GM23338 (cell line): ENCODE results near the gene NDST1. TPM values are rescaled to one million over a fixed set of nuclear protein-coding genes. Genes with fewer than 3 reads are reported as not detected.
A peak's percentile ranks its signal among the peaks of the same experiment; 100 is the strongest.

ENCODE experiments used
- ATAC-seq: fragments of 200-7000 bp; cut with Tn5 transposase; 3 replicates; pipeline ENCODE4 v1.9.1; 2020
- DNase-seq: peaks from one replicate; pipeline ENCODE4 v3.0.0-alpha.2; 2015; ENCODE audit warnings: low spot score
- H2AFZ ChIP-seq: fragments of 200-600 bp; sonication (generic); 2 replicates; pipeline ENCODE4 v1.8.0; 2016; ENCODE audit warnings: antibody characterized with exemption, mild to moderate bottlenecking, moderate library complexity
- H3F3A ChIP-seq: fragments of 200-600 bp; sonication (generic); replicated peaks from 2 replicates; pipeline ENCODE4 v1.8.0; 2017; ENCODE audit warnings: antibody characterized with exemption, mixed run types, low read depth
- H3K27ac ChIP-seq: fragments of 200-600 bp; sonication (generic); 2 replicates; pipeline ENCODE4 v1.6.1; 2016; ENCODE audit warnings: low read depth
- H3K27me3 ChIP-seq: fragments of 200-600 bp; sonication (generic); 2 replicates; pipeline ENCODE4 v1.8.0; 2016; ENCODE audit warnings: mild to moderate bottlenecking, mixed run types, moderate library complexity; ENCODE audit not compliant: insufficient read depth
- H3K36me3 ChIP-seq: fragments of 200-600 bp; sonication (generic); 2 replicates; pipeline ENCODE4 v1.8.0; 2016; ENCODE audit warnings: mild to moderate bottlenecking; ENCODE audit not compliant: insufficient read depth
- H3K4me1 ChIP-seq: fragments of 200-600 bp; sonication (generic); 2 replicates; pipeline ENCODE4 v1.8.0; 2016; ENCODE audit warnings: mild to moderate bottlenecking, moderate library complexity; ENCODE audit not compliant: insufficient read depth
- H3K4me2 ChIP-seq: fragments of 200-600 bp; sonication (generic); 2 replicates; pipeline ENCODE4 v1.7.1; 2017; ENCODE audit warnings: mixed run types
- H3K4me3 ChIP-seq: fragments of 200-600 bp; sonication (generic); 2 replicates; pipeline ENCODE4 v1.6.1; 2016; ENCODE audit warnings: mixed run types
- H3K79me2 ChIP-seq: fragments of 200-600 bp; sonication (generic); replicated peaks from 2 replicates; pipeline ENCODE4 v1.8.0; 2017; ENCODE audit warnings: mild to moderate bottlenecking; ENCODE audit not compliant: insufficient read depth
- H3K9me2 ChIP-seq: fragments of 200-600 bp; sonication (generic); 2 replicates; pipeline ENCODE4 v1.8.0; 2017; ENCODE audit not compliant: insufficient read depth
- H4K20me1 ChIP-seq: fragments of 200-600 bp; sonication (generic); replicated peaks from 2 replicates; pipeline ENCODE4 v1.8.0; 2017; ENCODE audit warnings: mild to moderate bottlenecking; ENCODE audit not compliant: insufficient read depth
- H3K27ac Mint-ChIP-seq: 2 replicates; pipeline ENCODE4 v1.8.0; 2020; ENCODE audit warnings: inconsistent platforms, mild to moderate bottlenecking, moderate library complexity, mixed read lengths
- H3K27me3 Mint-ChIP-seq: 3 replicates; pipeline ENCODE4 v1.8.0; 2022; ENCODE audit warnings: low read depth, mild to moderate bottlenecking, moderate library complexity, mixed read lengths, inconsistent platforms; ENCODE audit not compliant: insufficient read depth, poor library complexity
- H3K36me3 Mint-ChIP-seq: 3 replicates; pipeline ENCODE4 v1.8.0; 2021; ENCODE audit warnings: low read depth, mild to moderate bottlenecking, inconsistent platforms, moderate library complexity, mixed read lengths
- H3K4me1 Mint-ChIP-seq: 3 replicates; pipeline ENCODE4 v1.8.0; 2020; ENCODE audit warnings: mild to moderate bottlenecking, inconsistent platforms, mixed read lengths
- H3K4me3 Mint-ChIP-seq: 3 replicates; pipeline ENCODE4 v1.8.0; 2021; ENCODE audit warnings: moderate library complexity, mild to moderate bottlenecking, inconsistent platforms, mixed read lengths
- H3K9me3 Mint-ChIP-seq: 3 replicates; pipeline ENCODE4 v1.8.0; 2020; ENCODE audit warnings: moderate library complexity, mild to moderate bottlenecking, inconsistent platforms, mixed read lengths
- CREB1 ChIP-seq: fragments of 250-450 bp; sonication (Bioruptor Pico); IDR thresholded peaks from 2 replicates; pipeline ENCODE4 v1.5.0; 2020; ENCODE audit warnings: low read depth, mild to moderate bottlenecking, moderate library complexity
- EZH2 ChIP-seq: fragments of 200-600 bp; sonication (generic); IDR thresholded peaks from one replicate; pipeline ENCODE4 v1.8.0; 2017; ENCODE audit warnings: antibody characterized with exemption, mild to moderate bottlenecking, low read depth; ENCODE audit not compliant: unreplicated experiment
- EZH2phosphoT487 ChIP-seq: fragments of 200-600 bp; sonication (generic); IDR thresholded peaks from one replicate; pipeline ENCODE4 v1.8.1; 2018; ENCODE audit warnings: antibody characterized with exemption; ENCODE audit not compliant: unreplicated experiment
- JUNB ChIP-seq: IDR thresholded peaks from one replicate; pipeline ENCODE4 v1.6.1; 2016; ENCODE audit warnings: antibody characterized with exemption; ENCODE audit not compliant: unreplicated experiment
- NANOG ChIP-seq: IDR thresholded peaks from 2 replicates; pipeline ENCODE4 v1.6.1; 2016; ENCODE audit warnings: antibody characterized with exemption, borderline replicate concordance
- POLR2AphosphoS5 ChIP-seq: IDR thresholded peaks from 2 replicates; pipeline ENCODE4 v1.6.1; 2016; ENCODE audit warnings: antibody characterized with exemption, low read depth
- STAT1 ChIP-seq: IDR thresholded peaks from one replicate; pipeline ENCODE4 v1.6.1; 2016; ENCODE audit warnings: antibody characterized with exemption; ENCODE audit not compliant: unreplicated experiment
- ZNF114 ChIP-seq: fragments of 250-450 bp; sonication (Bioruptor Pico); IDR thresholded peaks from 2 replicates; pipeline ENCODE4 v1.5.0; 2020; ENCODE audit warnings: mild to moderate bottlenecking, moderate library complexity
- ZNF331 ChIP-seq: fragments of 250-450 bp; sonication (Bioruptor Pico); IDR thresholded peaks from 2 replicates; pipeline ENCODE4 v1.5.0; 2020; ENCODE audit warnings: low read depth, mild to moderate bottlenecking, moderate library complexity
- long read RNA-seq: library from polyadenylated mRNA; unstranded; transcript quantifications from one replicate; pipeline ENCODE4 v2.0.0, GENCODE V29; 2020; ENCODE audit not compliant: unreplicated experiment
- polyA plus RNA-seq: library from polyadenylated mRNA; unstranded; fragments of >200 nt; fragmentation: Nextera tagmentation; extraction: Ambion mirVana; gene quantifications from 2 replicates; pipeline ENCODE4 v1.2.1, GENCODE V29; 2016
- total RNA-seq: library from RNA; depleted of rRNA; stranded (reverse); fragments of >200 nt; shearing (Covaris generic); gene quantifications from 2 replicates; pipeline ENCODE4 v1.2.3, GENCODE V29; 2014; rRNA removed
- TF ChIP-seq, protein P1 (sequence below): IDR thresholded peaks from 2 replicates; pipeline ENCODE4 v1.6.1; 2016; ENCODE audit warnings: antibody characterized with exemption
- TF ChIP-seq, protein P2 (sequence below): fragments of 250-450 bp; sonication (Bioruptor Pico); IDR thresholded peaks from 2 replicates; pipeline ENCODE4 v1.5.0; 2020; ENCODE audit warnings: mild to moderate bottlenecking, moderate library complexity
- TF ChIP-seq, protein P3 (sequence below), 2 experiments: fragments of 200-600 bp in 1 of 2; sonication (generic) in 1 of 2; conservative IDR thresholded peaks; 2 replicates each; pipeline versions ENCODE4 v1.5.1 to v1.6.1; 2016 to 2017; ENCODE audit warnings: antibody characterized with exemption in 2 of 2, low read depth in 2 of 2, mild to moderate bottlenecking in 2 of 2, moderate library complexity in 1 of 2
- TF ChIP-seq, protein P4 (sequence below): IDR thresholded peaks from one replicate; pipeline ENCODE4 v1.6.1; 2018; ENCODE audit warnings: antibody characterized with exemption; ENCODE audit not compliant: unreplicated experiment

The NDST1 gene
- total RNA-seq (76.6 and 85.0 TPM in 2 replicates), polyA plus RNA-seq (7.3 and 8.5 TPM in 2 replicates)
- long read RNA-seq, partial matches to known transcripts = 0 of 6 reads
- long read RNA-seq, other reads (novel, unspliced or antisense) = 6 of 6 reads

DNA sequence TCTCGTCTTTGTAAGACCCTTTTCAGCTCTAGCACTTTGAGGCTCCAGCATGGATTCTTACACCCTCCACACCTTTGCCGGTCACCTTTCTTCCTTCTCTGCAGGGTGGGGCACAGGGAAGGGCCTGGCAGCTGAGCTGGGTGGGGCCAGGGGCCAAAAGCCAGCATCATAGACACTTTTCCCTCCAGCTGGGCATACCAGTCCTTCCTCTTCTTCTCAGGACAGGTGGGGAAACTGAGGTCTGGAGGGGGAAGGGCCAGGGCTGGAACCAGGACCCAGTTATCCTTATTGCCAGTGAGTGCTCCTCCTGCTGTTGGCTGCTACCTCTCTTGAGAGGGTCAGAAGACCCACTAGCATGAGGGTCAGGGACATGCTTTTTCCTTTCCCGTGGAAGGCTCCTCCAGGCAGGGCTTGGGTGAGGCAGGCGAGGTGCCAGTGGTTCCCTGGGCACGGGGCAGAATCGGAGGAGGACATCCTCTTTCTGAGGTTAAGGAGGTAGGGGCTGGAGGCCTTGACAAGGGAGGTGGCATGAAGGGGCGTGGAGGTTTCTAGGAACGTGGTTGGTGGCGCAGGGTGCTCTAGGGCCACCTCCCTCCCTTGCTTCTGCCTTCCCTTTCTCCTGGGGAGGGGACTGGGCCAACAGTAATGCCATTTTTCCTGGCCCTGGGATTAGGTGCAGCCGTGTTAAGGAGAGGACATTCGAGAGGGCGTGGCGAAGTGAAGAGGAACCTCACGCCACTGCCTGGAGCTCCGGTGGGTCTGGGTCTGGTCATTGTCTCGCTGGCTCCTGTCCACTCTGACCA lies at the start of gene NDST1:
Gene NDST1 (plus strand): TSS at position 658 of the 803 bp plus-strand sequence. CDS start 13,124 bp downstream, outside the sequence.
- H2AFZ ChIP-seq = no peak within 1 kb of the TSS
- Mint-ChIP-seq H3K4me1 (peaks cover 58% of the 10 kb centered on the region), H3K36me3 (no peaks in the 10 kb centered on the region), H3K9me3 (no peaks in the 10 kb centered on the region), H3K27ac (peak within 1 kb of the TSS; percentile 82), H3K27me3 (peaks cover 24% of the 10 kb centered on the region), H3K4me3 (no peak within 1 kb of the TSS)
- no peak within 1 kb of the TSS; the same call in 1 of the 2 replicates for H3K4me2 ChIP-seq
- 0 out of 2 replicates have a peak within 1 kb of the TSS, but pooled peaks have one; percentile 20 for H3K27ac ChIP-seq
- H3F3A ChIP-seq = 0 out of 2 replicates have a peak, but pooled peaks cover 4% of the 10 kb centered on the region
- H3K79me2 ChIP-seq = peaks cover 94% of the 10 kb centered on the region
- H3K9me2 ChIP-seq = no peaks in the 10 kb centered on the region
- no peak for ATAC-seq
- DNase-seq = no peak
- H3K4me1 ChIP-seq = peaks cover 31% of the 10 kb centered on the region
- no peaks in the 10 kb centered on the region for H3K27me3 ChIP-seq
- H3K36me3 ChIP-seq = no peaks in the 10 kb centered on the region
- TF ChIP-seq, protein P1, sequence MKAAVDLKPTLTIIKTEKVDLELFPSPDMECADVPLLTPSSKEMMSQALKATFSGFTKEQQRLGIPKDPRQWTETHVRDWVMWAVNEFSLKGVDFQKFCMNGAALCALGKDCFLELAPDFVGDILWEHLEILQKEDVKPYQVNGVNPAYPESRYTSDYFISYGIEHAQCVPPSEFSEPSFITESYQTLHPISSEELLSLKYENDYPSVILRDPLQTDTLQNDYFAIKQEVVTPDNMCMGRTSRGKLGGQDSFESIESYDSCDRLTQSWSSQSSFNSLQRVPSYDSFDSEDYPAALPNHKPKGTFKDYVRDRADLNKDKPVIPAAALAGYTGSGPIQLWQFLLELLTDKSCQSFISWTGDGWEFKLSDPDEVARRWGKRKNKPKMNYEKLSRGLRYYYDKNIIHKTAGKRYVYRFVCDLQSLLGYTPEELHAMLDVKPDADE = no peak
- TF ChIP-seq EZH2 (no peak), CREB1 (no peak), STAT1 (no peak), JUNB (no peak), ZNF331 (CRISPR knock-in tag) (no peak), NANOG (no peak), POLR2AphosphoS5 (no peak), EZH2phosphoT487 (no peak), ZNF114 (CRISPR knock-in tag) (no peak)
- TF ChIP-seq, protein P2, sequence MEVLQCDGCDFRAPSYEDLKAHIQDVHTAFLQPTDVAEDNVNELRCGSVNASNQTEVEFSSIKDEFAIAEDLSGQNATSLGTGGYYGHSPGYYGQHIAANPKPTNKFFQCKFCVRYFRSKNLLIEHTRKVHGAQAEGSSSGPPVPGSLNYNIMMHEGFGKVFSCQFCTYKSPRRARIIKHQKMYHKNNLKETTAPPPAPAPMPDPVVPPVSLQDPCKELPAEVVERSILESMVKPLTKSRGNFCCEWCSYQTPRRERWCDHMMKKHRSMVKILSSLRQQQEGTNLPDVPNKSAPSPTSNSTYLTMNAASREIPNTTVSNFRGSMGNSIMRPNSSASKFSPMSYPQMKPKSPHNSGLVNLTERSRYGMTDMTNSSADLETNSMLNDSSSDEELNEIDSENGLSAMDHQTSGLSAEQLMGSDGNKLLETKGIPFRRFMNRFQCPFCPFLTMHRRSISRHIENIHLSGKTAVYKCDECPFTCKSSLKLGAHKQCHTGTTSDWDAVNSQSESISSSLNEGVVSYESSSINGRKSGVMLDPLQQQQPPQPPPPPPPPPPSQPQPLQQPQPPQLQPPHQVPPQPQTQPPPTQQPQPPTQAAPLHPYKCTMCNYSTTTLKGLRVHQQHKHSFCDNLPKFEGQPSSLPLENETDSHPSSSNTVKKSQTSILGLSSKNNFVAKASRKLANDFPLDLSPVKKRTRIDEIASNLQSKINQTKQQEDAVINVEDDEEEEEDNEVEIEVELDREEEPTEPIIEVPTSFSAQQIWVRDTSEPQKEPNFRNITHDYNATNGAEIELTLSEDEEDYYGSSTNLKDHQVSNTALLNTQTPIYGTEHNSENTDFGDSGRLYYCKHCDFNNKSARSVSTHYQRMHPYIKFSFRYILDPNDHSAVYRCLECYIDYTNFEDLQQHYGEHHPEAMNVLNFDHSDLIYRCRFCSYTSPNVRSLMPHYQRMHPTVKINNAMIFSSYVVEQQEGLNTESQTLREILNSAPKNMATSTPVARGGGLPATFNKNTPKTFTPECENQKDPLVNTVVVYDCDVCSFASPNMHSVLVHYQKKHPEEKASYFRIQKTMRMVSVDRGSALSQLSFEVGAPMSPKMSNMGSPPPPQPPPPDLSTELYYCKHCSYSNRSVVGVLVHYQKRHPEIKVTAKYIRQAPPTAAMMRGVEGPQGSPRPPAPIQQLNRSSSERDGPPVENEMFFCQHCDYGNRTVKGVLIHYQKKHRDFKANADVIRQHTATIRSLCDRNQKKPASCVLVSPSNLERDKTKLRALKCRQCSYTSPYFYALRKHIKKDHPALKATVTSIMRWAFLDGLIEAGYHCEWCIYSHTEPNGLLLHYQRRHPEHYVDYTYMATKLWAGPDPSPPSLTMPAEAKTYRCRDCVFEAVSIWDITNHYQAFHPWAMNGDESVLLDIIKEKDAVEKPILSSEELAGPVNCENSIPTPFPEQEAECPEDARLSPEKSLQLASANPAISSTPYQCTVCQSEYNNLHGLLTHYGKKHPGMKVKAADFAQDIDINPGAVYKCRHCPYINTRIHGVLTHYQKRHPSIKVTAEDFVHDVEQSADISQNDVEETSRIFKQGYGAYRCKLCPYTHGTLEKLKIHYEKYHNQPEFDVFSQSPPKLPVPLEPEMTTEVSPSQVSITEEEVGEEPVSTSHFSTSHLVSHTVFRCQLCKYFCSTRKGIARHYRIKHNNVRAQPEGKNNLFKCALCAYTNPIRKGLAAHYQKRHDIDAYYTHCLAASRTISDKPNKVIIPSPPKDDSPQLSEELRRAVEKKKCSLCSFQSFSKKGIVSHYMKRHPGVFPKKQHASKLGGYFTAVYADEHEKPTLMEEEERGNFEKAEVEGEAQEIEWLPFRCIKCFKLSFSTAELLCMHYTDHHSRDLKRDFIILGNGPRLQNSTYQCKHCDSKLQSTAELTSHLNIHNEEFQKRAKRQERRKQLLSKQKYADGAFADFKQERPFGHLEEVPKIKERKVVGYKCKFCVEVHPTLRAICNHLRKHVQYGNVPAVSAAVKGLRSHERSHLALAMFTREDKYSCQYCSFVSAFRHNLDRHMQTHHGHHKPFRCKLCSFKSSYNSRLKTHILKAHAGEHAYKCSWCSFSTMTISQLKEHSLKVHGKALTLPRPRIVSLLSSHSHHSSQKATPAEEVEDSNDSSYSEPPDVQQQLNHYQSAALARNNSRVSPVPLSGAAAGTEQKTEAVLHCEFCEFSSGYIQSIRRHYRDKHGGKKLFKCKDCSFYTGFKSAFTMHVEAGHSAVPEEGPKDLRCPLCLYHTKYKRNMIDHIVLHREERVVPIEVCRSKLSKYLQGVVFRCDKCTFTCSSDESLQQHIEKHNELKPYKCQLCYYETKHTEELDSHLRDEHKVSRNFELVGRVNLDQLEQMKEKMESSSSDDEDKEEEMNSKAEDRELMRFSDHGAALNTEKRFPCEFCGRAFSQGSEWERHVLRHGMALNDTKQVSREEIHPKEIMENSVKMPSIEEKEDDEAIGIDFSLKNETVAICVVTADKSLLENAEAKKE = no peak
- TF ChIP-seq, protein P3, sequence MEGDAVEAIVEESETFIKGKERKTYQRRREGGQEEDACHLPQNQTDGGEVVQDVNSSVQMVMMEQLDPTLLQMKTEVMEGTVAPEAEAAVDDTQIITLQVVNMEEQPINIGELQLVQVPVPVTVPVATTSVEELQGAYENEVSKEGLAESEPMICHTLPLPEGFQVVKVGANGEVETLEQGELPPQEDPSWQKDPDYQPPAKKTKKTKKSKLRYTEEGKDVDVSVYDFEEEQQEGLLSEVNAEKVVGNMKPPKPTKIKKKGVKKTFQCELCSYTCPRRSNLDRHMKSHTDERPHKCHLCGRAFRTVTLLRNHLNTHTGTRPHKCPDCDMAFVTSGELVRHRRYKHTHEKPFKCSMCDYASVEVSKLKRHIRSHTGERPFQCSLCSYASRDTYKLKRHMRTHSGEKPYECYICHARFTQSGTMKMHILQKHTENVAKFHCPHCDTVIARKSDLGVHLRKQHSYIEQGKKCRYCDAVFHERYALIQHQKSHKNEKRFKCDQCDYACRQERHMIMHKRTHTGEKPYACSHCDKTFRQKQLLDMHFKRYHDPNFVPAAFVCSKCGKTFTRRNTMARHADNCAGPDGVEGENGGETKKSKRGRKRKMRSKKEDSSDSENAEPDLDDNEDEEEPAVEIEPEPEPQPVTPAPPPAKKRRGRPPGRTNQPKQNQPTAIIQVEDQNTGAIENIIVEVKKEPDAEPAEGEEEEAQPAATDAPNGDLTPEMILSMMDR (conservative IDR thresholded peaks at IDR 0.05; ENCODE audit: low read depth in 2 of 2) = no peak
- TF ChIP-seq, protein P4, sequence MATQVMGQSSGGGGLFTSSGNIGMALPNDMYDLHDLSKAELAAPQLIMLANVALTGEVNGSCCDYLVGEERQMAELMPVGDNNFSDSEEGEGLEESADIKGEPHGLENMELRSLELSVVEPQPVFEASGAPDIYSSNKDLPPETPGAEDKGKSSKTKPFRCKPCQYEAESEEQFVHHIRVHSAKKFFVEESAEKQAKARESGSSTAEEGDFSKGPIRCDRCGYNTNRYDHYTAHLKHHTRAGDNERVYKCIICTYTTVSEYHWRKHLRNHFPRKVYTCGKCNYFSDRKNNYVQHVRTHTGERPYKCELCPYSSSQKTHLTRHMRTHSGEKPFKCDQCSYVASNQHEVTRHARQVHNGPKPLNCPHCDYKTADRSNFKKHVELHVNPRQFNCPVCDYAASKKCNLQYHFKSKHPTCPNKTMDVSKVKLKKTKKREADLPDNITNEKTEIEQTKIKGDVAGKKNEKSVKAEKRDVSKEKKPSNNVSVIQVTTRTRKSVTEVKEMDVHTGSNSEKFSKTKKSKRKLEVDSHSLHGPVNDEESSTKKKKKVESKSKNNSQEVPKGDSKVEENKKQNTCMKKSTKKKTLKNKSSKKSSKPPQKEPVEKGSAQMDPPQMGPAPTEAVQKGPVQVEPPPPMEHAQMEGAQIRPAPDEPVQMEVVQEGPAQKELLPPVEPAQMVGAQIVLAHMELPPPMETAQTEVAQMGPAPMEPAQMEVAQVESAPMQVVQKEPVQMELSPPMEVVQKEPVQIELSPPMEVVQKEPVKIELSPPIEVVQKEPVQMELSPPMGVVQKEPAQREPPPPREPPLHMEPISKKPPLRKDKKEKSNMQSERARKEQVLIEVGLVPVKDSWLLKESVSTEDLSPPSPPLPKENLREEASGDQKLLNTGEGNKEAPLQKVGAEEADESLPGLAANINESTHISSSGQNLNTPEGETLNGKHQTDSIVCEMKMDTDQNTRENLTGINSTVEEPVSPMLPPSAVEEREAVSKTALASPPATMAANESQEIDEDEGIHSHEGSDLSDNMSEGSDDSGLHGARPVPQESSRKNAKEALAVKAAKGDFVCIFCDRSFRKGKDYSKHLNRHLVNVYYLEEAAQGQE = no peak
- no peak within 1 kb of the TSS for H3K4me3 ChIP-seq
- peaks cover 9% of the 10 kb centered on the region; the same call in 1 of the 2 replicates for H4K20me1 ChIP-seq
